Testis (tissue), 3 donors: ENCODE results near the gene ELMO1. TPM values are rescaled to one million over a fixed set of nuclear protein-coding genes. Genes with fewer than 3 reads are reported as not detected.

Source experiments
- DNase-seq: peaks from one replicate; pipeline ENCODE4 v3.0.0-alpha.2; 2019
- H3K27ac ChIP-seq, 2 donors: fragments of 200-600 bp; sonication (generic); one replicate each; pipeline ENCODE4 v1.5.1; 2019
- H3K27me3 ChIP-seq: fragments of 200-600 bp; sonication (generic); one replicate; pipeline ENCODE4 v1.5.1; 2019
- H3K36me3 ChIP-seq: fragments of 200-600 bp; sonication (generic); one replicate; pipeline ENCODE4 v1.5.1; 2017; ENCODE audit warnings: low read depth; ENCODE audit errors: missing control alignments
- H3K4me1 ChIP-seq: fragments of 200-600 bp; sonication (generic); one replicate; pipeline ENCODE4 v1.5.1; 2019
- H3K4me3 ChIP-seq, 2 donors: fragments of 200-600 bp; sonication (generic); one replicate each; pipeline ENCODE4 v1.5.1; 2017 to 2019
- H3K9me3 ChIP-seq: fragments of 200-600 bp; sonication (generic); one replicate; pipeline ENCODE4 v1.5.1; 2017
- POLR2A ChIP-seq: fragments of 450-650 bp; IDR thresholded peaks from one replicate; pipeline ENCODE4 v1.6.1; 2017; ENCODE audit warnings: antibody characterized with exemption, mild to moderate bottlenecking, moderate library complexity
- WGBS, 2 donors: methylation state at CpG; one replicate each; pipeline ENCODE4 v1.1.5; 2018; 5-methylcytosine and 5-hydroxymethylcytosine counted together
- intact Hi-C: fragments of 100-400 bp; cut with DNase I; formaldehyde crosslinking; loops from one replicate; pipeline ENCODE4 v1.15.1; 2023; ENCODE audit warnings: low total_unique reads
- polyA plus RNA-seq: library from polyadenylated mRNA; stranded (reverse); fragments of 350-450 nt; fragmentation: Illumina TruSeq; extraction: RNeasy Lipid Tissue Mini Kit (QIAGEN cat#74804); gene quantifications from one replicate; pipeline ENCODE4 v1.2.3, GENCODE V29; 2014; ENCODE audit warnings: low read depth, low replicate concordance; ENCODE audit not compliant: insufficient read depth
- total RNA-seq, 2 donors: library from RNA; depleted of rRNA; stranded (reverse); fragments of >200 nt; gene quantifications; one replicate each; pipeline ENCODE4 v1.2.3, GENCODE V29; 2016
- TF ChIP-seq, protein P1 (sequence below), 3 experiments: fragments of 450-650 bp in 2 of 3; fragments of 200-600 bp in 1 of 3; sonication (generic) in 1 of 3; IDR thresholded peaks; one replicate each; pipeline ENCODE4 v1.5.1; 2016 to 2019; ENCODE audit warnings: antibody characterized with exemption in 3 of 3, mild to moderate bottlenecking in 2 of 3, moderate library complexity in 1 of 3

The ELMO1 gene
- total and polyA plus RNA-seq, 3 donors from 2014 or later = 12.9 to 47.2 (median 36.5) TPM

DNA sequence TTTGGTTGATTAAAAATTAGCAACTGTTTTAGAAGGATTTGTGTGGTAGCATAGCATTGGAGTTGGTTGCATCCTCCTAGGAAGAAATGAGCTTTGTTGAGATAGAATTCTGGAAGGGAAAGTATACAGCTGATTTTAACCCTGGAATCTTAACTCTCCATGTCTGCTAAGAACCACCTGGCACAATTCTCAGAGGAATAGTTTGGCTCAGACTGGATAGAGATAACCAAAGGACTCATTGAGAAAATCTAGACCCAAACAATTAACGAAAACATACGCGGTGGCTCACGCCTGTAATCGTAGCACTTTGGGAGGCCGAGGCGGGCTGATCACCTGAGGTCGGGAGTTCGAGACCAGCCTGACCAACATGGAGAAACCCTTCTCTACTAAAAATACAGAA, 625.3 kb downstream of the ELMO1 start:
- Histone ChIP-seq H3K4me1 (no peaks in the 10 kb centered on the region), H3K36me3 (no peaks in the 10 kb centered on the region), H3K9me3 (no peaks in the 10 kb centered on the region), H3K4me3 (no peak overlapping the region), H3K27me3 (no peaks in the 10 kb centered on the region), H3K27ac (no peak overlapping the region)
- TF ChIP-seq POLR2A = no peak
- TF ChIP-seq, protein P1, sequence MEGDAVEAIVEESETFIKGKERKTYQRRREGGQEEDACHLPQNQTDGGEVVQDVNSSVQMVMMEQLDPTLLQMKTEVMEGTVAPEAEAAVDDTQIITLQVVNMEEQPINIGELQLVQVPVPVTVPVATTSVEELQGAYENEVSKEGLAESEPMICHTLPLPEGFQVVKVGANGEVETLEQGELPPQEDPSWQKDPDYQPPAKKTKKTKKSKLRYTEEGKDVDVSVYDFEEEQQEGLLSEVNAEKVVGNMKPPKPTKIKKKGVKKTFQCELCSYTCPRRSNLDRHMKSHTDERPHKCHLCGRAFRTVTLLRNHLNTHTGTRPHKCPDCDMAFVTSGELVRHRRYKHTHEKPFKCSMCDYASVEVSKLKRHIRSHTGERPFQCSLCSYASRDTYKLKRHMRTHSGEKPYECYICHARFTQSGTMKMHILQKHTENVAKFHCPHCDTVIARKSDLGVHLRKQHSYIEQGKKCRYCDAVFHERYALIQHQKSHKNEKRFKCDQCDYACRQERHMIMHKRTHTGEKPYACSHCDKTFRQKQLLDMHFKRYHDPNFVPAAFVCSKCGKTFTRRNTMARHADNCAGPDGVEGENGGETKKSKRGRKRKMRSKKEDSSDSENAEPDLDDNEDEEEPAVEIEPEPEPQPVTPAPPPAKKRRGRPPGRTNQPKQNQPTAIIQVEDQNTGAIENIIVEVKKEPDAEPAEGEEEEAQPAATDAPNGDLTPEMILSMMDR (IDR thresholded peaks at IDR 0.05) = no peak
- WGBS, 2 donors = 88 to 90% methylated on average over 9 of the region's 9 CpGs
- DNase-seq = no peak
- intact Hi-C loops = no loop called here

DNA sequence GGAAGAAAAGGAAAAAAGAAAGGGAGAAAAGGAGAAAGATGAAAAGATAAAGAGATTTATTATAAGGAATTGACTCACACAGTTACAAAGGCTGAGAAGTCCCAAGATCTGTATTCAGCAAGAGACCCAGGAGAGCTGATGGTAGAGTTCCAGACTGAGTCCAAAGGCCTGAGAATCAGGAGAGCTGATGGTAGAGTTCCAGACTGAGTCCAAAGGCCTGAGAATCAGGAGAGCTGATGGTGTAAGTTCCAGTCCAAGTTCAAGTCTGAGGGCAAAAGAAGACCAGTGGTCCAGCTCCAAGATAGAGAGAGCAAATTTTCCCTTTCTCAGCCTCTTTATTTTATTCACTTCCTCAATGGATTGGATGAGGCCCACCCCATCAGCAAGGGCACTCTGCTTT, 627.0 kb downstream of the ELMO1 start:
- Histone ChIP-seq H3K4me1 (no peaks in the 10 kb centered on the region), H3K4me3 (no peak overlapping the region), H3K9me3 (no peaks in the 10 kb centered on the region), H3K27ac (no peak overlapping the region), H3K27me3 (no peaks in the 10 kb centered on the region), H3K36me3 (no peaks in the 10 kb centered on the region)
- DNase-seq = no peak
- intact Hi-C loops = no loop called here
- TF ChIP-seq POLR2A = no peak
- TF ChIP-seq, protein P1 (IDR thresholded peaks at IDR 0.05) = no peak

DNA sequence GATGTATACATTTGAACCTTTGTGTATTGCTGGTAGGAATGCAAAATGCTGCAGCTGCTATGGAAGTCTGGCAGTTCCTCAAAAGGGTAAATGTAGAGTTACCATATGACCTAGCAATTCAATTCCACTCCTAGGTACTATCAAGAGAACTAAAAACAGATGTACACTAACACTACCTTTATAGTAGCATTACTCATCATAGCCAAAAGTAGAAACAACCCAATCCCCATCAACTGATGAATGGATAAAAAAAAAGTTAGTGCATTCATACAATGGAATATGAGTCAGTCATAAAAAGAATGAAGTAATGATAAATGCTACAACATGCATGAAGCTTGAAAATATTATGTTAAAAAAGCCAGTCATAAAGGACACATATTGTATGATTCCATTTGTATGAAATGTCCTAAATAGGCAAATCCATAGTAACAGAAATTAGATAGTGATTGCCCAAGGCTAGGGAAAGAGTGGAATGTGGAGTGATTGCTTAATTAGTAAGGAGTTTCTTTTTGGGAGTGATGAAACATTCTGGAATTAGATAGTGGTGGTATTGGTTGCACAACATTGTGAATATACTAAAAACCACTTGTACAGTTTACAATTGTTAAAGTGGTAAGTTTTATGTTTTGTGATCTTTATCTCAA, 628.0 kb downstream of the ELMO1 start:
- H3K36me3 ChIP-seq = no peaks in the 10 kb centered on the region
- TF ChIP-seq, protein P1 (IDR thresholded peaks at IDR 0.05) = no peak
- no peak for TF ChIP-seq POLR2A
- no peak overlapping the region for H3K4me3 ChIP-seq
- H3K27ac ChIP-seq = no peak overlapping the region
- intact Hi-C loops = no loop called here
- H3K9me3 ChIP-seq = no peaks in the 10 kb centered on the region
- no peaks in the 10 kb centered on the region for H3K4me1 ChIP-seq
- DNase-seq = no peak
- H3K27me3 ChIP-seq = no peaks in the 10 kb centered on the region

DNA sequence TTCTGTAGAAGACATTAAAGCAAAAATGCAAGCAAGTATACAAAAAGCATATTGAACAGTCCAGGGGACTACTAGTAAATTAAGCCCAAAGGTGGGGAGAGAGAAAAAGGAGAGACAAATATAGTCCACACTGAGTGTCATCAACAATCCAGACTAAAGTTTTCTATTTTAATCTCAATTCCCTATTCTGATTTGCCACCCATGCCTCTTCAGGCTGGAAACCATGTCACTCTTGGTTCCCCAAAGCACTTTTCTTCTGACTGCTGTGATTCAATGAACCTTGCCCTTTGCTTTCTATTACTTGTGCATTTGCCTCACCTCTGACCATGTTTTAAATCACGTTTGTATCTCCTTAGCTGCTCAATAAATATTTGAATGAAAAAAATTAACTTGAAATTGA, 629.0 kb downstream of the ELMO1 start:
- no peak for TF ChIP-seq POLR2A
- TF ChIP-seq, protein P1 (IDR thresholded peaks at IDR 0.05) = no peak
- H3K36me3 ChIP-seq = no peaks in the 10 kb centered on the region
- 72 to 79% methylated on average over 1 of the region's 1 CpG for WGBS, 2 donors

DNA sequence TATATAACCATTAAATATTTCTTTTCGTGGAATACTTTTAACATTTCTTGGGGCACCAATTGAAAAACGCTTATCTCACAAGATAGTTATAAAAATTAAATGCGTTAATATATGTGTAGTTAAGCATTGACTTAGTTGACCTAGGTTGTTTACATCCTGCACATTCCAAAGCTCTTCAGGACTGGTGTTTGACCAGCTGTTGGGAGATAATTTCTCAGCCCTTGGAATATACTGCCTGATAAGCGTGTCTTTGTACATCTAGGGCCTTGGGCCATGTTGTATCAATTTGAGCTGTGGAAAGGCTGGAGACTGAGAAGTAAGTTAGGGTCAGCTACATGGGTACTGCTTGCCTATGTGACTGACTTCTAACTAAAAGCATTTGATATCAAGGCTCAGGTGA, 634.4 kb downstream of the ELMO1 start:
- DNase-seq = no peak

More for the DNA sequence above, 629.0 kb downstream of the ELMO1 start:
- Histone ChIP-seq H3K27me3 (no peaks in the 10 kb centered on the region), H3K4me1 (no peaks in the 10 kb centered on the region), H3K27ac (no peak overlapping the region), H3K9me3 (no peaks in the 10 kb centered on the region), H3K4me3 (no peak overlapping the region)
- no peak for DNase-seq
- intact Hi-C loops = no loop called here

More for the DNA sequence above, 634.4 kb downstream of the ELMO1 start:
- Histone ChIP-seq H3K27me3 (no peaks in the 10 kb centered on the region), H3K36me3 (no peaks in the 10 kb centered on the region), H3K27ac (no peak overlapping the region), H3K4me1 (no peaks in the 10 kb centered on the region), H3K4me3 (no peak overlapping the region), H3K9me3 (no peaks in the 10 kb centered on the region)
- WGBS, 2 donors = 66 to 78% methylated on average over 4 of the region's 4 CpGs
- intact Hi-C loops = no loop called here
- no peak for TF ChIP-seq POLR2A
- TF ChIP-seq, protein P1 (IDR thresholded peaks at IDR 0.05) = no peak
